Bone marrow (tissue), 2 donors: Measurements from ENCODE around the gene CHST1.

Experiments
- DNase-seq, 2 donors: peaks; one replicate each; lab custom pipeline; 2025; lab: John Stamatoyannopoulos, UW

The CHST1 gene

GRCh38 chr11:45660729-45661438 lies 4.5 kb downstream of the CHST1 start:
- DNase-seq = no peak

GRCh38 chr11:45659818-45660160 lies 5.6 kb downstream of the CHST1 start:
- no peak for DNase-seq

GRCh38 chr11:45659031-45659817 lies 6.2 kb downstream of the CHST1 start:
- DNase-seq = no peak

GRCh38 chr11:45658292-45658991 lies 7.0 kb downstream of the CHST1 start:
- DNase-seq = no peak

- no peak for DNase-seq
Observed at GRCh38 chr11:45657496-45658260, 7.7 kb downstream of the CHST1 start.

- no peak for DNase-seq
Observed at GRCh38 chr11:45655831-45656230, 9.6 kb downstream of the CHST1 start.

GRCh38 chr11:45655347-45655756 lies 10.1 kb downstream of the CHST1 start:
- DNase-seq = peak in 1 of 2 donors; percentile 21

- no peak for DNase-seq
Observed at GRCh38 chr11:45655012-45655283, 10.5 kb downstream of the CHST1 start.

GRCh38 chr11:45654231-45655011 lies 11.0 kb downstream of the CHST1 start:
- DNase-seq = no peak

GRCh38 chr11:45653277-45653676 lies 12.1 kb downstream of the CHST1 start:
- DNase-seq = no peak

- DNase-seq = no peak
Observed at GRCh38 chr11:45652781-45653180, 12.6 kb downstream of the CHST1 start.

- no peak for DNase-seq
Observed at GRCh38 chr11:45651841-45652749, 13.3 kb downstream of the CHST1 start.

- DNase-seq = no peak
Observed at GRCh38 chr11:45651156-45651555, 14.3 kb downstream of the CHST1 start.

- no peak for DNase-seq
Observed at GRCh38 chr11:45650166-45651095, 15.0 kb downstream of the CHST1 start.

GRCh38 chr11:45649544-45650165 lies 15.8 kb downstream of the CHST1 start:
- DNase-seq = no peak

GRCh38 chr11:45648931-45649330 lies 16.5 kb downstream of the CHST1 start:
- DNase-seq = no peak

GRCh38 chr11:45647786-45648185 lies 17.6 kb downstream of the CHST1 start:
- DNase-seq = no peak

GRCh38 chr11:45647329-45647728 lies 18.1 kb downstream of the CHST1 start:
- DNase-seq = no peak
